AG04450 (cell line): ENCODE data around the gene L3MBTL4. TPM values are rescaled to one million over a fixed set of nuclear protein-coding genes. Genes with fewer than 3 reads are reported as not detected.

Source experiments
- CTCF ChIA-PET: fragments of 300-600, 350-600 bp; formaldehyde crosslinking; extraction: SDS; loops from one replicate; lab custom pipeline; 2022; ENCODE audit warnings: antibody characterized with exemption, inconsistent platforms; lab: Charles Lee
- POLR2A ChIA-PET: fragments of 350-600 bp; formaldehyde crosslinking; extraction: SDS; loops from one replicate; lab custom pipeline; 2021; ENCODE audit warnings: antibody characterized with exemption, inconsistent platforms; lab: Yijun Ruan, JAX
- DNase-seq: peaks from one replicate; pipeline ENCODE4 v3.0.0-alpha.2; 2011; ENCODE audit warnings: low read depth, low spot score
- H3K27ac ChIP-seq: one replicate; pipeline ENCODE4 v1.5.1; 2012; ENCODE audit warnings: low read depth, low read length, control low read depth
- H3K27me3 ChIP-seq: one replicate; pipeline ENCODE4 v1.6.0; 2012; ENCODE audit warnings: low read length; ENCODE audit not compliant: control insufficient read depth, insufficient read depth
- H3K4me3 ChIP-seq: 2 replicates; pipeline ENCODE4 v1.5.1; 2011; ENCODE audit warnings: mild to moderate bottlenecking, low read depth, low read length, control low read depth
- H3K9me3 ChIP-seq: 2 replicates; pipeline ENCODE4 v1.5.1; 2012; ENCODE audit warnings: low read length; ENCODE audit not compliant: control insufficient read depth, insufficient read depth
- polyA plus RNA-seq: library from polyadenylated mRNA; depleted of rRNA; stranded (reverse); fragments of >200 nt; gene quantifications from 2 replicates; pipeline ENCODE4 v1.2.3, GENCODE V29; 2011
- TF ChIP-seq, protein P1 (sequence below): IDR thresholded peaks from 2 replicates; pipeline ENCODE4 v1.5.1; 2011; ENCODE audit warnings: low read depth, low read length, control low read depth, inconsistent platforms

The L3MBTL4 gene
- polyA plus RNA-seq, 1 experiment = 0.05 TPM

DNA sequence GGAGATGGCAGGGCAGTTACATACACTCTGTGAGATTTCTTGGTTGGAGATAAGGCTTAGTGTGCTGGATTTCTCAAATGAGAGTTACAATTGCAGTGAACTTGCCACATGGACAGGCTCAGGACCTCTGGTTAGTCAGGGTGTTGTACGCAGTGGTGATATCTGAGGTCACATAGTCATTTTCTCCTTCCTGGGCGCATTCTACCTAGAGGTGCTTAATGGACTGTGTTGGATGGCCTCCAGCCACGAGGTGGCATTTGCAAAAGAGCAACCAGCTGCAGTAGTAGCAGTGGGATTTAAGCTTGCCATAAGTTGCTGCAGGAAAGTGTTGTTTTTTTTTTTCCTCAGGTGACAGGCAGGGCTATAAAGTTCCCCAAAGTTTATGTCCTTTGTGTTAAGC is 345.6 kb downstream of the L3MBTL4 start:
- no peak overlapping the region for H3K27ac ChIP-seq
- H3K4me3 ChIP-seq = no peak overlapping the region
- CTCF ChIA-PET = no interaction called here
- TF ChIP-seq, protein P1, sequence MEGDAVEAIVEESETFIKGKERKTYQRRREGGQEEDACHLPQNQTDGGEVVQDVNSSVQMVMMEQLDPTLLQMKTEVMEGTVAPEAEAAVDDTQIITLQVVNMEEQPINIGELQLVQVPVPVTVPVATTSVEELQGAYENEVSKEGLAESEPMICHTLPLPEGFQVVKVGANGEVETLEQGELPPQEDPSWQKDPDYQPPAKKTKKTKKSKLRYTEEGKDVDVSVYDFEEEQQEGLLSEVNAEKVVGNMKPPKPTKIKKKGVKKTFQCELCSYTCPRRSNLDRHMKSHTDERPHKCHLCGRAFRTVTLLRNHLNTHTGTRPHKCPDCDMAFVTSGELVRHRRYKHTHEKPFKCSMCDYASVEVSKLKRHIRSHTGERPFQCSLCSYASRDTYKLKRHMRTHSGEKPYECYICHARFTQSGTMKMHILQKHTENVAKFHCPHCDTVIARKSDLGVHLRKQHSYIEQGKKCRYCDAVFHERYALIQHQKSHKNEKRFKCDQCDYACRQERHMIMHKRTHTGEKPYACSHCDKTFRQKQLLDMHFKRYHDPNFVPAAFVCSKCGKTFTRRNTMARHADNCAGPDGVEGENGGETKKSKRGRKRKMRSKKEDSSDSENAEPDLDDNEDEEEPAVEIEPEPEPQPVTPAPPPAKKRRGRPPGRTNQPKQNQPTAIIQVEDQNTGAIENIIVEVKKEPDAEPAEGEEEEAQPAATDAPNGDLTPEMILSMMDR = no peak
- DNase-seq = no peak
- H3K27me3 ChIP-seq = no peaks in the 10 kb centered on the region
- POLR2A ChIA-PET = no interaction called here
- H3K9me3 ChIP-seq = no peaks in the 10 kb centered on the region

DNA sequence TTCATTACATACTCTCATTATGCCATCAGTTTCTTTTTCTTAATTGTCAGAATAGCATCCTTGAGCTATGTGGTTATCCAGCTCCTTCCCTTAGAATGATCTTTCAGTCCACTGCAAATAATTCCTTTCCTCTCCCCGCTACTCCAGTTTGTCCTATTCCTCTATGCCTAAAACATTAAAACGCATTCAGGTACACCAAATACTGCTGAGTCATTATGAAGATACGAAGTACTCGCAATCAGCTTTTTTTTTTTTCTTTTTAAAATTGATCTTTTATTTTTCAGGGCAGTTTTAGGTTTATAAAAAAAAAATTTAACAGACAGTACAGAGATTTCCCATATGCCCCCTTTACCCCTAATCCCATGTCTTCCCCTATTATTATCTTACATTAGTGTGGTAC is 354.6 kb downstream of the L3MBTL4 start:
- ChIA-PET POLR2A (interaction anchor here (0.6 kb wide), 1 partner anchor 98 kb away, joined by 3 read pairs; no protein-coding TSS in a partner anchor), CTCF (interaction anchor here (0.8 to 1.0 kb wide), 2 partner anchors 10 to 180 kb away, joined by 3 read pairs; no protein-coding TSS in a partner anchor)
- DNase-seq = no peak
- H3K27me3 ChIP-seq = no peaks in the 10 kb centered on the region
- H3K9me3 ChIP-seq = no peaks in the 10 kb centered on the region
- no peak overlapping the region for H3K27ac ChIP-seq
- no peak overlapping the region for H3K4me3 ChIP-seq
- TF ChIP-seq, protein P1 = no peak

DNA sequence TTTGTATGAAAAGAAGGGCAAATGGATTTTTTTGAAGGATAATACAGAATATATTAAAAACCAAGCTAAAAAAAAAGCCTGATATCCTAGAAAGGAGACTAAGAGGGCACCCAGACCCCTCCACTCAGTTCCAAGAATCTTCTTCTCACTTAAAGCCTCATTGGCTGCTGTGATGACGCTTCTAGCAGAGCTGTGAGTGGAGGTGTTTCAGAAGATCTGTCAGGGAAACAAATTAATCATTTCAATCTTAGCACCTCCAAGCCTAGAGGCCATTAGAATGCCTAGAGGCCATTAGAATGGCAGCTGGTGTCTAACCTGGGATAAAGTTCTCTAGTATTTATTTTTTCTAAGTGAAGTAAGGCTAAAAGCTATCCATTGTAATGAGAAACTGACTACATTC is 355.2 kb downstream of the L3MBTL4 start:
- CTCF ChIA-PET = interaction anchor here (0.8 to 1.0 kb wide), 2 partner anchors 9 to 180 kb away, joined by 3 read pairs; no protein-coding TSS in a partner anchor
- DNase-seq = no peak
- Histone ChIP-seq H3K27ac (no peak overlapping the region), H3K27me3 (no peaks in the 10 kb centered on the region), H3K4me3 (no peak overlapping the region), H3K9me3 (no peaks in the 10 kb centered on the region)
- TF ChIP-seq, protein P1 = no peak
- POLR2A ChIA-PET = interaction anchor here (0.6 kb wide), 1 partner anchor 97 kb away, joined by 3 read pairs; no protein-coding TSS in a partner anchor

DNA sequence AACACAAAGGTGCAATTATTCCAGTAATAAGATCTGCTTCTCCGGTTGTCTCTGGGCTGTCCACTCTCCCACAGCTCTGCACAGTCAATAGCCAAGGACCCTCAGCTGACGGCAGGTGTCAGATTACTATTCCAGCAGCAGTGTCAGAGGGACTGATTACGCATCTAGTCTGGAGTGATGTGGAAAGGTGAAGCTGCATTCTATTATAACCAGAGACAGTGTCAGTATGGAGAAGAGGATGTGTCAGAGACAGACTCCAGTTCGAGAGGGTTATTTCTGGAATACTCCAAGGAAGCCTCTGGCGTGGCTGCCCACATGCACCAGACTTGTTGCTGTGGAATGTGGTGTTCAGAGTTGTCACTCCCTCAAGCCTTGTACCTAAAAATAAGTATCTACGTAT is 355.8 kb downstream of the L3MBTL4 start:
- Histone ChIP-seq H3K4me3 (no peak overlapping the region), H3K27ac (no peak overlapping the region), H3K9me3 (no peaks in the 10 kb centered on the region), H3K27me3 (no peaks in the 10 kb centered on the region)
- POLR2A ChIA-PET = no interaction called here
- TF ChIP-seq, protein P1 = no peak
- DNase-seq = peak; percentile 11
- CTCF ChIA-PET = no interaction called here

DNA sequence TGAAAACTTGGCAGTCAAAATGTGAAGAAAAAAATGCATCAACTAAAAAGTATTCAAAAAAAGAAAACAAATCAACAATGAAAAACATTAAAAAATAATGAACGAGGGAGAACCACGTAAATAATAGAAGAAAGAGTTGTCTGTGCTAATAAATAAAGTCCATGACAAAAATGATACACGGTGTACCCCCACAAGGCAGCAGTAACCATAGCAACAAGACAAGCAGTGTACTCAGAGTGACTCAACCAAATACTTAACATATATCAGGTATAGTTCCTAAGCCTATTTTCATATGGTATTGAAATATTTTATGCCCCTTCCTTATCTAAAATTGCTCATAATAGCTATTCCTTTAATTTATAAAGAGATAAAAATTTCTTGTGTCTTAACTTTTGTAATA is 357.1 kb downstream of the L3MBTL4 start:
- DNase-seq = no peak
- ChIA-PET POLR2A (no interaction called here), CTCF (no interaction called here)
- TF ChIP-seq, protein P1 = no peak
- Histone ChIP-seq H3K27me3 (no peaks in the 10 kb centered on the region), H3K27ac (no peak overlapping the region), H3K4me3 (no peak overlapping the region), H3K9me3 (no peaks in the 10 kb centered on the region)
